DND-41 (cell line): Measurements from ENCODE around the gene SPTY2D1.
"Not testable (repeated sequence)": the region's sequence is repeated elsewhere in the genome, so short reads cannot be mapped to it uniquely, and the experiment has no call there.

Experiments used
- ATAC-seq: fragments of 200-7000 bp; cut with Tn5 transposase; 3 replicates; pipeline ENCODE4 v1.9.1; 2021; ENCODE audit warnings: low read depth; ENCODE audit not compliant: insufficient read depth
- DNase-seq: peaks from one replicate; pipeline ENCODE4 v3.0.0-alpha.2; 2020
- H2AFZ ChIP-seq: 2 replicates; pipeline ENCODE4 v1.6.0; 2012; ENCODE audit warnings: low read depth, low read length
- H3K27ac ChIP-seq: 2 replicates; pipeline ENCODE4 v1.5.1; 2012; ENCODE audit warnings: low read length, inconsistent platforms
- H3K27me3 ChIP-seq: fragments of 200-600 bp; sonication (generic); 2 replicates; pipeline ENCODE4 v1.6.0; 2012; ENCODE audit warnings: low read length, mild to moderate bottlenecking, inconsistent platforms; ENCODE audit not compliant: insufficient read depth, poor library complexity
- H3K36me3 ChIP-seq: 2 replicates; pipeline ENCODE4 v1.5.1; 2012; ENCODE audit warnings: low read length, inconsistent platforms; ENCODE audit not compliant: insufficient read depth
- H3K4me1 ChIP-seq: 2 replicates; pipeline ENCODE4 v1.5.1; 2012; ENCODE audit warnings: mild to moderate bottlenecking, low read length; ENCODE audit not compliant: insufficient read depth
- H3K4me2 ChIP-seq: 2 replicates; pipeline ENCODE4 v1.6.0; 2012; ENCODE audit warnings: mild to moderate bottlenecking, moderate library complexity, low read length, inconsistent platforms; ENCODE audit not compliant: insufficient read depth
- H3K4me3 ChIP-seq, 2 experiments: fragments of 200-600 bp in 1 of 2; shearing (Covaris generic) in 1 of 2; 2 replicates each; pipeline ENCODE4 v1.5.1; 2012 to 2016; ENCODE audit warnings: inconsistent platforms in 2 of 2, low read length in 2 of 2, mild to moderate bottlenecking in 2 of 2, low read depth in 1 of 2, moderate library complexity in 1 of 2
- H3K79me2 ChIP-seq: 2 replicates; pipeline ENCODE4 v1.6.0; 2012; ENCODE audit warnings: low read length, inconsistent platforms; ENCODE audit not compliant: insufficient read depth
- H3K9ac ChIP-seq: 2 replicates; pipeline ENCODE4 v1.6.0; 2012; ENCODE audit warnings: low read depth, mild to moderate bottlenecking, inconsistent platforms, low read length, moderate library complexity
- H3K9me3 ChIP-seq: 2 replicates; pipeline ENCODE4 v1.5.1; 2012; ENCODE audit warnings: low read length, moderate library complexity, mild to moderate bottlenecking, inconsistent platforms; ENCODE audit not compliant: insufficient read depth, severe bottlenecking
- H4K20me1 ChIP-seq: 2 replicates; pipeline ENCODE4 v1.6.0; 2012; ENCODE audit warnings: low read length; ENCODE audit not compliant: insufficient read depth
- CTCF ChIP-seq: IDR thresholded peaks from 2 replicates; pipeline ENCODE4 v1.5.1; 2012; ENCODE audit warnings: borderline replicate concordance, low read length, moderate library complexity, mild to moderate bottlenecking; ENCODE audit not compliant: poor library complexity, severe bottlenecking; ENCODE audit errors: extremely low read depth
- EZH2 ChIP-seq: IDR thresholded peaks from 3 replicates; pipeline ENCODE4 v1.6.1; 2012; ENCODE audit warnings: borderline replicate concordance, low read depth, mild to moderate bottlenecking, moderate library complexity, low read length, inconsistent platforms; ENCODE audit not compliant: severe bottlenecking

The SPTY2D1 gene

GRCh38 chr11:18599739-18600230 lies 34.4 kb downstream of the SPTY2D1 start, which contains the start of gene MISFA:
MISFA (plus strand) TSS chr11:18599789; CDS start chr11:18599929, 140 bp downstream.
- Histone ChIP-seq H3K27ac (no peak within 1 kb of the TSS), H3K27me3 (no peaks in the 10 kb centered on the region), H3K4me3 (no peak within 1 kb of the TSS), H3K4me1 (no peaks in the 10 kb centered on the region), H3K9ac (no peak within 1 kb of the TSS), H3K9me3 (no peaks in the 10 kb centered on the region), H3K79me2 (no peaks in the 10 kb centered on the region), H2AFZ (no peak within 1 kb of the TSS), H3K36me3 (no peaks in the 10 kb centered on the region), H3K4me2 (no peak within 1 kb of the TSS), H4K20me1 (no peaks in the 10 kb centered on the region)
- DNase-seq (no peak), ATAC-seq (no peak)
- TF ChIP-seq CTCF = no peak
- TF ChIP-seq EZH2 = no peak

DNA sequence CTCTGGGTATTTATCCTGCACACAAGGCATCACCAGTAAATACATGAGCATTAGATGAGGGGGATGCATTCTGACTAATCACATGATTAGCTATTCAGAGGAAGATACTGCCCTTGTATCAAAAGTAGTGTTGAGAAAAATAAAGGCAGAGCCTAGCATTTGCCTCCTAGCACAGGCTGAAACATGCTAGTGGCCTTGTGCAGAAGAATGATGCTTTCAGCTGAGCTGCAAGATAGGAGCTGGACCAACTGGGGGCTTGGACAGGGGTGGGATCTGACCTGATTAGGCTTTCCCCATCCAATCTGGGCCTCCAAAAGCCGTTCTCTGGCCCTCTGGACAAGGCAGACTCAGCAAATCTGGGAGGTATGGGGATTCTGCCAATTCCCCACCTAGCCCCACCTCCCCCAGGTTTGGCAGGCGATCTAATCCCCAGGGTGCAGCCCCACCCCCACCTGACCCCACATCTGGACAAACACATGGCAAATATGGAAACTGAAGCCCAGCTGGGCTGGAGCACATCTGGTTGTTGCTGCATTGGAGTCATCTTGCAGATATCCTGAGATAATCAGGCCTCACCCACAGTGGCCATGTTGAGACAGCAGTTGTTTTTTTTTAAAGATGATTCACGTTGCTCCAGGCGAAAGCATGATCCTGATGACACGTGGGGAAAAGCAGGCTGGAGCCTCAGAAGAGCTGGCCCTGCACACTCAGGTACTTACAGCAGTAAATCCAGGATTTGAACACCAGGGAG lies 39.0 kb downstream of the SPTY2D1 start:
- no peak for ATAC-seq
- Histone ChIP-seq H2AFZ (no peak overlapping the region), H4K20me1 (no peaks in the 10 kb centered on the region), H3K9ac (no peak overlapping the region), H3K4me2 (no peak overlapping the region), H3K79me2 (no peaks in the 10 kb centered on the region), H3K36me3 (no peaks in the 10 kb centered on the region), H3K27me3 (no peaks in the 10 kb centered on the region), H3K9me3 (no peaks in the 10 kb centered on the region), H3K27ac (no peak overlapping the region), H3K4me1 (no peaks in the 10 kb centered on the region), H3K4me3 (no peak overlapping the region)
- TF ChIP-seq CTCF = no peak
- TF ChIP-seq EZH2 = no peak
- DNase-seq = no peak

DNA sequence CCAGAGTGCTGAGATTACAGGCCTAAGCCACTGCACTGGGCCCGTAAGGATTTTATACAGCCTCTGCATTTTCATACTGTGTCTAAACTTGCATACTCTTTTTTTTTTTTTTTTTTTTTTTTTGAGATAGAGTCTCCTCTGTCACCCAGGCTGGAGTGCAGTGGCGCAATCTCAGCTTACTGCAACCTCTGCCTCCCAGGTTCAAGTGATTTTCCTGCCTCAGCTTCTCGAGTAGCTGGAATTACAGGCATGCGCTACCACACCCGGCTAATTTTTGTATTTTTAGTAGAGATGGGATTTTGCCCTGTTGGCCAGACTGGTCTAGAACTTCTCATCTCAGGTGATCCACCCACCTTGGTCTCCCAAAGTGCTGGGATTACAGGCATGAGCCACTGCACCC lies 40.1 kb downstream of the SPTY2D1 start:
- H3K27me3 ChIP-seq, H2AFZ ChIP-seq, ATAC-seq, H3K4me2 ChIP-seq, H3K79me2 ChIP-seq, DNase-seq, H3K4me1 ChIP-seq, H4K20me1 ChIP-seq, H3K27ac ChIP-seq, H3K9me3 ChIP-seq, H3K9ac ChIP-seq, H3K36me3 ChIP-seq, H3K4me3 ChIP-seq: not testable (repeated sequence)

GRCh38 chr11:18590571-18590970 lies 43.6 kb downstream of the SPTY2D1 start:
- peaks cover 24% of the 10 kb centered on the region for H3K4me1 ChIP-seq
- no peak for ATAC-seq
- H3K36me3 ChIP-seq = no peaks in the 10 kb centered on the region
- no peaks in the 10 kb centered on the region for H3K27me3 ChIP-seq
- no peaks in the 10 kb centered on the region for H4K20me1 ChIP-seq
- H3K4me3 ChIP-seq = no peak overlapping the region
- no peak overlapping the region for H3K9ac ChIP-seq
- no peak overlapping the region for H3K27ac ChIP-seq
- DNase-seq = no peak
- TF ChIP-seq CTCF = no peak
- TF ChIP-seq EZH2 = no peak
- H2AFZ ChIP-seq = no peak overlapping the region
- H3K79me2 ChIP-seq = peaks cover 8% of the 10 kb centered on the region; the same call in 1 of the 2 replicates
- no peak overlapping the region for H3K4me2 ChIP-seq
- H3K9me3 ChIP-seq = no peaks in the 10 kb centered on the region
